ENCODE measurements around the gene SRCIN1.

DNA sequence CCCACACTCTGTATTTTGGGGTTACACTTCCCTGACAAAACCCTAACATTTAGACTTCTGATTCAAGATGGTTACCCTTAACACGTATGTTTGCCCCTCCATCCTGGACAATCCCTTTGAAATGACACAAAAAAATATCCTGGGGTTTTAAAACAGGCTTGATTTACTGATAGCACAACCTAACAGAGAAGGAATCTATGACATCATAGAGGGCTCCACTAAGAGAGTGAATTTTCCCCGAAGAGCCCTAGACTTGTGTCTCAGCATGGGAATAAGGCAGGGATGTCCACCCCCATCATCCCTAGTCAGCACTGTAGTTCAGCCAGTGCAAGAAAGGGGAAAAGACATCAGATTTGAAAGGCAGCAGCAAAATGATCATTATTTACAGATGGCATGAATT, 15.8 kb upstream of the SRCIN1 start:
- TF ChIP-seq, protein P1, sequence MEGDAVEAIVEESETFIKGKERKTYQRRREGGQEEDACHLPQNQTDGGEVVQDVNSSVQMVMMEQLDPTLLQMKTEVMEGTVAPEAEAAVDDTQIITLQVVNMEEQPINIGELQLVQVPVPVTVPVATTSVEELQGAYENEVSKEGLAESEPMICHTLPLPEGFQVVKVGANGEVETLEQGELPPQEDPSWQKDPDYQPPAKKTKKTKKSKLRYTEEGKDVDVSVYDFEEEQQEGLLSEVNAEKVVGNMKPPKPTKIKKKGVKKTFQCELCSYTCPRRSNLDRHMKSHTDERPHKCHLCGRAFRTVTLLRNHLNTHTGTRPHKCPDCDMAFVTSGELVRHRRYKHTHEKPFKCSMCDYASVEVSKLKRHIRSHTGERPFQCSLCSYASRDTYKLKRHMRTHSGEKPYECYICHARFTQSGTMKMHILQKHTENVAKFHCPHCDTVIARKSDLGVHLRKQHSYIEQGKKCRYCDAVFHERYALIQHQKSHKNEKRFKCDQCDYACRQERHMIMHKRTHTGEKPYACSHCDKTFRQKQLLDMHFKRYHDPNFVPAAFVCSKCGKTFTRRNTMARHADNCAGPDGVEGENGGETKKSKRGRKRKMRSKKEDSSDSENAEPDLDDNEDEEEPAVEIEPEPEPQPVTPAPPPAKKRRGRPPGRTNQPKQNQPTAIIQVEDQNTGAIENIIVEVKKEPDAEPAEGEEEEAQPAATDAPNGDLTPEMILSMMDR (IDR thresholded peaks at IDR 0.05; ENCODE audit: low read depth, low read length, poor library complexity, severe bottlenecking), result no peak
- no peak for TF ChIP-seq EZH2phosphoT487 (IDR thresholded peaks at IDR 0.05; ENCODE audit: borderline replicate concordance, low read length)

All from DOHH2 (cell line).